Gastroesophageal sphincter (tissue), 4 donors: ENCODE measurements around the gene SMIM33. TPM values are rescaled to one million over a fixed set of nuclear protein-coding genes. Genes with fewer than 3 reads are reported as not detected.

Experiments used
- ATAC-seq: fragments of 150-250 bp; one replicate; pipeline ENCODE4 v1.9.1; 2016; ENCODE audit warnings: mild to moderate bottlenecking, moderate library complexity
- H3K27ac ChIP-seq, 4 donors: fragments of 200-600 bp; sonication (generic) in 3 of 4; 1 replicate in 3 of 4; 2 replicates in 1 of 4; pipeline ENCODE4 v1.5.1; 2016 to 2019
- H3K27me3 ChIP-seq: fragments of 200-600 bp; sonication (generic); one replicate; pipeline ENCODE4 v1.5.1; 2019
- H3K36me3 ChIP-seq, 2 donors: fragments of 200-600 bp; sonication (generic); one replicate each; pipeline ENCODE4 v1.5.1; 2019; ENCODE audit warnings: control low read depth in 1 of 2
- H3K4me1 ChIP-seq, 3 donors: fragments of 200-600 bp; sonication (generic); 1 replicate in 2 of 3; 2 replicates in 1 of 3; pipeline ENCODE4 v1.5.1; 2016 to 2019; ENCODE audit warnings: control low read depth in 2 of 3
- H3K4me3 ChIP-seq, 2 donors: fragments of 200-600 bp; sonication (generic); one replicate each; pipeline ENCODE4 v1.5.1; 2019; ENCODE audit warnings: mild to moderate bottlenecking in 1 of 2, moderate library complexity in 1 of 2
- H3K9me3 ChIP-seq, 3 donors: fragments of 200-600 bp; sonication (generic); one replicate each; pipeline ENCODE4 v1.5.1; 2017 to 2019; ENCODE audit warnings: control low read depth in 2 of 3
- EP300 ChIP-seq: sonication (generic); formaldehyde crosslinking; IDR thresholded peaks from one replicate; pipeline ENCODE4 v1.6.1; 2017; ENCODE audit warnings: antibody characterized with exemption, mild to moderate bottlenecking
- POLR2A ChIP-seq, 2 donors: fragments of 450-650 bp; IDR thresholded peaks; one replicate each; pipeline ENCODE4 v1.6.1; 2017; ENCODE audit warnings: antibody characterized with exemption in 2 of 2, mild to moderate bottlenecking in 2 of 2, moderate library complexity in 1 of 2
- POLR2AphosphoS5 ChIP-seq: sonication (generic); formaldehyde crosslinking; IDR thresholded peaks from one replicate; pipeline ENCODE4 v1.6.1; 2017; ENCODE audit warnings: antibody characterized with exemption
- WGBS, 2 donors: methylation state at CpG; one replicate each; pipeline ENCODE4 v1.1.5; 2018; ENCODE audit warnings: low coverage in 1 of 2; 5-methylcytosine and 5-hydroxymethylcytosine counted together
- small RNA-seq, 4 donors: library from RNA; depleted of rRNA; stranded (forward); fragments of <200 nt; gene quantifications; one replicate each; pipeline ENCODE3, GENCODE V24; 2016
- total RNA-seq, 4 donors: library from RNA; depleted of rRNA; stranded (reverse); fragments of >200 nt; gene quantifications; one replicate each; pipeline ENCODE4 v1.1.0, GENCODE V29; 2016
- TF ChIP-seq, protein P1 (sequence below), 4 experiments: fragments of 200-600 bp in 2 of 4; fragments of 450-650 bp in 2 of 4; sonication (generic) in 1 of 4; IDR thresholded peaks; one replicate each; pipeline ENCODE4 v1.5.1; 2017 to 2019; ENCODE audit warnings: antibody characterized with exemption in 4 of 4, mild to moderate bottlenecking in 2 of 4, moderate library complexity in 2 of 4

Gene SMIM33
- total RNA-seq, 4 donors from 2014 or later, result not detected

- Histone ChIP-seq H3K4me3 (peak overlapping the region; percentile 32 to 61), H3K9me3 (no peaks in the 10 kb centered on the region), H3K27me3 (no peaks in the 10 kb centered on the region), H3K27ac (peak overlapping the region; percentile 27 to 87 (median 84)), H3K4me1 (peaks cover 0 to 13% (median 0%) of the 10 kb centered on the region in 3 donors), H3K36me3 (no peaks in the 10 kb centered on the region)
- peak; percentile 97 for ATAC-seq
- 14 to 22% methylated on average over 9 to 18 of the region's 56 CpGs for WGBS, 2 donors
- TF ChIP-seq POLR2A (IDR thresholded peaks at IDR 0.05) (peak; percentile 42 to 49), EP300 (no peak), POLR2AphosphoS5 (peak; percentile 95)
- TF ChIP-seq, protein P1, sequence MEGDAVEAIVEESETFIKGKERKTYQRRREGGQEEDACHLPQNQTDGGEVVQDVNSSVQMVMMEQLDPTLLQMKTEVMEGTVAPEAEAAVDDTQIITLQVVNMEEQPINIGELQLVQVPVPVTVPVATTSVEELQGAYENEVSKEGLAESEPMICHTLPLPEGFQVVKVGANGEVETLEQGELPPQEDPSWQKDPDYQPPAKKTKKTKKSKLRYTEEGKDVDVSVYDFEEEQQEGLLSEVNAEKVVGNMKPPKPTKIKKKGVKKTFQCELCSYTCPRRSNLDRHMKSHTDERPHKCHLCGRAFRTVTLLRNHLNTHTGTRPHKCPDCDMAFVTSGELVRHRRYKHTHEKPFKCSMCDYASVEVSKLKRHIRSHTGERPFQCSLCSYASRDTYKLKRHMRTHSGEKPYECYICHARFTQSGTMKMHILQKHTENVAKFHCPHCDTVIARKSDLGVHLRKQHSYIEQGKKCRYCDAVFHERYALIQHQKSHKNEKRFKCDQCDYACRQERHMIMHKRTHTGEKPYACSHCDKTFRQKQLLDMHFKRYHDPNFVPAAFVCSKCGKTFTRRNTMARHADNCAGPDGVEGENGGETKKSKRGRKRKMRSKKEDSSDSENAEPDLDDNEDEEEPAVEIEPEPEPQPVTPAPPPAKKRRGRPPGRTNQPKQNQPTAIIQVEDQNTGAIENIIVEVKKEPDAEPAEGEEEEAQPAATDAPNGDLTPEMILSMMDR (IDR thresholded peaks at IDR 0.05), result peak; percentile 96 to 98 (median 97)
Measured at GRCh38 chr5:139517683-139518564, 47.1 kb downstream of the SMIM33 start.

Small RNA genes lying within 50 kb of the gene (small RNA-seq; reads per million reads assigned to genes)
- gene RNU5B-4P, result 0 reads per million in 4 donors

Other genes with a start within 250 kb of the SMIM33 start
- gene MATR3, start 177.3 kb upstream of the SMIM33 start, total RNA-seq, result 100 to 1,000 TPM; 194 to 326 (median 314) TPM
- 100 to 1,000 TPM in 2 of 4 donors, 10 to 100 TPM in 2; 78.5 to 131 (median 93.3) TPM for gene PAIP2, start 129.2 kb upstream of the SMIM33 start, total RNA-seq
- not detected for gene SLC23A1, start 87.7 kb upstream of the SMIM33 start, total RNA-seq
- under 1 TPM in 1 of 4 donors, not detected in 3; 0.74 TPM for gene MZB1, start 81.1 kb upstream of the SMIM33 start, total RNA-seq
- 1 to 10 TPM; 1.2 to 9.1 (median 4.1) TPM for gene PROB1, start 75.9 kb upstream of the SMIM33 start, total RNA-seq
- gene SPATA24, start 66.9 kb upstream of the SMIM33 start, total RNA-seq, result 10 to 100 TPM in 2 of 4 donors, 1 to 10 TPM in 2; 1.5 to 13.5 (median 6.3) TPM
- gene DNAJC18, start 31.5 kb upstream of the SMIM33 start, total RNA-seq, result 10 to 100 TPM in 3 of 4 donors, 1 to 10 TPM in 1; 7.6 to 27.7 (median 14.5) TPM
- 10 to 100 TPM in 3 of 4 donors, 1 to 10 TPM in 1; 7.6 to 34.9 (median 21.8) TPM for gene ECSCR, start 8.3 kb upstream of the SMIM33 start, total RNA-seq
- 10 to 100 TPM; 36.3 to 63.7 (median 50.6) TPM for gene STING1, start 11.8 kb downstream of the SMIM33 start, total RNA-seq
- 100 to 1,000 TPM in 1 of 4 donors, 10 to 100 TPM in 3; 65.2 to 114 (median 85.6) TPM for gene UBE2D2, start 90.3 kb downstream of the SMIM33 start, total RNA-seq
- 10 to 100 TPM; 30.0 to 50.7 (median 35.1) TPM for gene CXXC5, start 177.3 kb downstream of the SMIM33 start, total RNA-seq